ENCODE data around the gene RUNX1.
"Not testable (repeated sequence)": the region's sequence is repeated elsewhere in the genome, so short reads cannot be mapped to it uniquely, and the experiment has no call there.

RUNX1 gene

DNA sequence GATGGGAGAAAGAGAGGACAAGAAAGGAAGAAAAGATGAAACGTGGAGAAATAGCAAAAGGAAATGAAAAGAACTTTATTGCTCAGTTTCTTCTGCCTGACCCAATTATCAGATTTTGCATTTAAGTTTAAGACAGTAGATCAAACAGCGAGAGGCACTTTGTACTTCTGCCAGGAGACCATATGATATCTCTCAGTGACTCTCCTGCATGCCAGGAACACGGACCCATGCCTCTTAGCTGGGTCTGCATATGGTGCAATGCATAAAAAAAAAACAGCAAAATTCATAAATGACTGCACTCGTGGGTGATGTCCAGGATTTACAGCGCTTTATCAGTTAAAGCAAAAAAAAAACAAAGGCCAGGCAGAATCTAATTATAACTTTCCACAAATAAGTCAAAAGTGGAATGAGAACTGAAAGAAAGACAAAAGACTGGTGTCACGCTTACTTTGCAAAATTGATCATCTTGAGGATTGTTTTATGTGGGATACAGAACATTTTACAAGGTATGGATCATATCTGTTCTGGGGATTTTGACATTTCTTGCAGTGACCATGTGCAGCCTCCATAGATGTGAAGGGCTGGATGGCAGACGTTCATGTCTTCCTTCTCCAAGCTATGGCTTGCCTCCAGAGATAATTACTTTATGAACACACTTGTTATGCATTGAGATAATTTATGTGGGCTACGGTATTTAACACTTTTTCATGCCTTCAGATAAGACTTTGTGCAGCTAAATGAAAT is 79.5 kb downstream of the RUNX1 start:
- H3K27me3 ChIP-seq = no peaks in the 10 kb centered on the region
- H3K9me3 ChIP-seq = no peaks in the 10 kb centered on the region
- H3K36me3 ChIP-seq = peaks cover 95% of the 10 kb centered on the region
- no peak for TF ChIP-seq Cebpa-rat (IDR thresholded peaks at IDR 0.05)
- peaks cover 100% of the 10 kb centered on the region for H4K20me1 ChIP-seq
- H3K4me1 ChIP-seq = peaks cover 67% of the 10 kb centered on the region
- H3K4me3 ChIP-seq = no peak overlapping the region
- no peak overlapping the region for H3K9ac ChIP-seq
- no peak overlapping the region for H3K27ac ChIP-seq
- peak overlapping the region; percentile 8; the same call in 1 of the 2 replicates for H3K4me2 ChIP-seq

DNA sequence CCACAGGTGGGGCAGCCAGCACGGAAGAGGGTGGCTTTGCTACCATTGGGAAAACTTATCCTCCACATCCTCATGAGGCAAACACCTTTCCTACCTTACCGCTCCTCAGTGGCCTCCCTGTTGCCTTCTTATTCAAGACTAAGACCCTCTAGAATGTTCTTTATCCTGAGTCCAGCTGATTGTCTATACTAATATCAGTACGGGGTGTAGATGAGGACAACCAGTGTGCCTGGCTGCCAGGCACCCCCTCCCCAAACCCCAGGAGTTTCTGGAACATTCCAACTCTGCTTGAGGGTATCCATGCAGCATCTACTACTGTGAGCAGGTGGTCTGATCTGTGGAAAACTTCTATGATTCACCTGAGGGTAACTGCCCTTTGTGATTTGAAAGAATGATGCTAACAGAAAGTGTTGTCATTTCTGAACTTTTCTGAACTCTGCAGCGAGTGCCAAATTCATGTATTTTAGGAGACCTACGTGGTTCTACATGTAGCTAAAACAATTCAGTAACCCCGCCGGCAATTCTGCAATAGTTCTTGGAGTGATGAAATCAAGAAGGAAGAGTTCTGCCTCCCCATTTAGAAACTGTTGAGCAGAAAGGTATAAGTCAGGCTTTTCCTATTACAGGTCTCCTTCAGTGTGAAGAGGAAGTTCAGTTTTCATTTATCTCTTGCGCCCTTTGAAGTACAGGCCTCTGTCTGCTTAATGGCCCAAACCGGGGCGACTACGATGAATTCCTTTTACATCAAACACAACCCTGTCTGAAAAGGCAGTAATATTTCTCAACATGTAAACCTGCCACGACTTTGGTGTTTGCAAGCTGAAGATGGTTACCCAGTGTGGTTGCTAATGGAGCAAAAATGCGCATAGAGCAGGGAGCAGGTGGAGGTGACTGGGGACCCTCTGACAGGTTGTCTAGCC is 80.4 kb downstream of the RUNX1 start:
- Histone ChIP-seq H3K27me3 (no peaks in the 10 kb centered on the region), H3K9ac (no peak overlapping the region), H3K4me3 (no peak overlapping the region), H3K4me1 (peaks cover 65% of the 10 kb centered on the region), H3K9me3 (no peaks in the 10 kb centered on the region), H3K36me3 (peaks cover 95% of the 10 kb centered on the region), H3K4me2 (no peak overlapping the region), H3K27ac (no peak overlapping the region), H4K20me1 (peaks cover 100% of the 10 kb centered on the region)
- TF ChIP-seq Cebpa-rat (IDR thresholded peaks at IDR 0.05) = no peak

DNA sequence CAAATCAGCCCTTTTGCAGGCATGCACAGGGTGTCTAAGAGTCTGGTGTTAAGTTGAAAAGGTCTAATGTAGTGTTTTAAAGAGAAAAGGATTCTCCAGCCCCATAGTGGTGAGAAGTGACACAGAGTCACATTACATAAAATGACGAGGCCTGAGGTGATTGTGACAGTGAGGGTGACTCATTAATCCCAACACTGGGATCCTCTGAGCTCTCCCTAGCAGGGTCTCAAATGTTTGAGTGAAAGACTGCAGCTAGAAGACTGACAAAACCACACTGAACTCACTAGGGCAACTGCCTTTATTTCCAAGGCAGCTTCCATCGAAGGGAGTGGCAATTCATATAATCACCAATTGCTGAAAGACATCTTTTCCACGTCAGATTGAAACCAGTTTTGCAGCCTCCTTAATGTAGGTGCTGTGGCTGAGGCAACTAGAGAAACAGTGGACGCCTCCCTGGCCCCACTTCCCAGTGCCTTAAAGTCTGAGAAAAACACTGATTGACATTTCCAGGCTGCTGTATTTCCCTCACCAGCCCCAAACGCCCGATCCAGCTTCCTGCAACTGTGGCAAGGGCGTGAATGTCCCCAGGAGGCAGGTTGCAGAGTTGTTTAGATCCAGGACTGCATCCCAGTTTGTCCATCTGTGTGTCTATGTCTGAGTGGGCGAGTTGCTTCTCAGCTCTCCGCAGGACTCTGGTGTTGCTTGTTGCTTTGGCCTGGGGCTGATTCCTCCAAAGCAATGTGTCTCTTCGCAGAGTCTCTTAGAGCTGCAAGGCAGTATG is 81.4 kb downstream of the RUNX1 start:
- H3K9me3 ChIP-seq = no peaks in the 10 kb centered on the region
- H3K4me1 ChIP-seq = peaks cover 65% of the 10 kb centered on the region
- TF ChIP-seq Cebpa-rat (IDR thresholded peaks at IDR 0.05) = no peak
- H3K36me3 ChIP-seq = peaks cover 95% of the 10 kb centered on the region
- H3K9ac ChIP-seq = no peak overlapping the region
- peaks cover 100% of the 10 kb centered on the region for H4K20me1 ChIP-seq
- no peak overlapping the region for H3K4me2 ChIP-seq
- H3K27ac ChIP-seq = no peak overlapping the region
- no peak overlapping the region for H3K4me3 ChIP-seq
- no peaks in the 10 kb centered on the region for H3K27me3 ChIP-seq

DNA sequence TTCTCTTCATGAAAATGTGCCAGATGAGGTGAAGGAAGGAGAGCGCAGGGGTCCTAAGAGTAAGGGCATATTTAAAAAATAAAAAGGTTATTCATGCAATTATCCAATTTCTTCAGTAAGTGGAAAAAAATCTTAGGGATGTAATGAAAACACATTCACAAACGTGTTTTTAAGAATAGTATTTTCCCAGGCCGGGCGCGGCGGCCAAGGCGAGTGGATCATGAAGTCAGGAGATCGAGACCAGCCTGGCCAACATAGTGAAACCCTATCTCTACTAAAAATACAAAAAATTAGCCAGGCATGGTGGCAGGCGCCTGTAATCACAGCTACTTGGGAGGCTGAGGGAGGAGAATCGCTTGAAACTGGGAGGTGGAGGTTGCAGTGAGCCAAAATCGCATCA is 82.2 kb downstream of the RUNX1 start:
- H3K9me3 ChIP-seq, H3K4me3 ChIP-seq, H3K27ac ChIP-seq, H3K9ac ChIP-seq, H3K4me2 ChIP-seq, H3K27me3 ChIP-seq: not testable (repeated sequence)
- H3K36me3 ChIP-seq = peaks cover 97% of the 10 kb centered on the region
- H4K20me1 ChIP-seq = peaks cover 100% of the 10 kb centered on the region
- H3K4me1 ChIP-seq = peaks cover 63% of the 10 kb centered on the region

DNA sequence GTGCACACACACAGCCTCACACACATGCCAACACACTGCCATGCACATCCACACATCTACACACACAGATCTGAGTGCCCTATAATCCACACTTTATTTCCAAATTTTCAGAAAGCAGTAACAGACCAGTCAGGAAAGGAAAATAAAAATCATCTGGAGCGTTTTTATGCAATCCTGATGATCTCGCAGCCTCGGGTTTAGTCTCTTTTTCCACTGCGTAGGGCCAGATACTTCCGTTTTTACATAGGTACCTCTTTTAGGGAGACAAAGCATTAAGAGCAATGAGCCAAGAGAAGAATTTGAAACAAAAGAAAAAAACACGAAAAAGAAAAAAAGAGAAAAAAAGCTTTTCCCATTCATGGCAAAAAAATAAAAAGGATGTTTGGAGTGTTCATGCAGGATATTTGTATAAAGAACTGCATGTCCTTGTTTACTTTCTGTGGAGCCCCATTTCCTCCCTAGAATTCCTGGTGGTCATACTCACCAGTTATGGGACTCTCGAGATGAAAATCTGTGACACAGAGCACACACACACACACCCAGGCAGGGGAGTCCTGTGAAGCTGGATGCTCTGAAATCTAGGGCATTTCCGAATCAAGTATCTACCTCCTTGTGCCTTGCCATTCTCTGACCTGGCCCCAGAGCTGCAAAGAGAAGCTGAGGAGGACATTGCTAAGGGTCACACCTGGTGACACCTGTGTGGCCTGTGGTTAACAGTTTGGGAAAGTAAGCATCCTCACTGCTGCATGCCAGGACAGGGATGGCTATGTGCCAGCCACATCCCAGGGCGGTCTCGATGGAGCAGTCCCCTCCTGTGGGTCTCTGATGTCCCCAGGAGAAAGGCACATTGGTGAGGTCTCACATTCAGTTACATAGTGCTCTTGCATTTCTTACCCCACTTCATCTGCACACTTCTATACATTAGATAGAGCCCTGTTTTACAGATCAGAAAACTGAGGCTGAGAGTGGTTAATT is 83.6 kb downstream of the RUNX1 start:
- Histone ChIP-seq H3K4me2 (no peak overlapping the region), H3K9ac (no peak overlapping the region), H4K20me1 (peaks cover 100% of the 10 kb centered on the region), H3K4me1 (peaks cover 52% of the 10 kb centered on the region), H3K4me3 (no peak overlapping the region), H3K27me3 (no peaks in the 10 kb centered on the region), H3K27ac (no peak overlapping the region), H3K36me3 (peaks cover 100% of the 10 kb centered on the region), H3K9me3 (peaks cover 7% of the 10 kb centered on the region; the same call in 1 of the 2 replicates)
- no peak for TF ChIP-seq Cebpa-rat (IDR thresholded peaks at IDR 0.05)

DNA sequence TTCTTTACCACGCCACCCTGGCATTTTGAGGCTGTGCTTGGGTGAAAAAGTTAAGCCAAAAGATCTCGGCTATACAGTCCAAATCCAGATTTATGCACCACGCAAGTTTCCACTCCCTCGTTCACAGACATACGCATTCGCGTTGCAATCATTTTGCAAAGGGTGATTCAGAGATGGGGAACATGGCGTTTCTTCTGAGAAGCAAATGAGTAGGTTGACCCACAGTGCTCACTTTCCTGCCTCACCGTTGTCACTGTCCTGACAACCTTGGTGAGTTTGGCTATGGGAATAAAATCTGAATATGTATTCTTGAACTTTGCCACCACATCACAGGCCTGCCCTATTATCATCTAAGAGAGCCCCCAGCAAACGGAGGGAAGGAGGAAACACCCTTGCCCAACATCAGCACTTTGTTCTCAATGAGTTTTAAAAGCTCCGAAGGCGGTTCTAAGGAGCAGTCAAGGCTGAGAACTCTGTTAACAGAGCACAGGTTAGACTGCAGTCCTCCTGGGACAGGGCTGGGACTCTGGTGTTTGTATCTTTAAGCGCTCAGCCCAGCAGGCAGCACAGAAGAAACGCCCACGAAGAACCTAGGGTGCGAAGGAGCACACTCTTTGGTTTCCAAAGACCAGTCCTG is 86.4 kb downstream of the RUNX1 start:
- Histone ChIP-seq H3K9me3 (peaks cover 26% of the 10 kb centered on the region), H3K27me3 (no peaks in the 10 kb centered on the region), H3K36me3 (peaks cover 92% of the 10 kb centered on the region), H4K20me1 (peaks cover 93% of the 10 kb centered on the region), H3K4me3 (no peak overlapping the region), H3K4me1 (peaks cover 39% of the 10 kb centered on the region), H3K27ac (0 out of 2 replicates have a peak overlapping the region, but pooled peaks have one; percentile 1), H3K4me2 (no peak overlapping the region), H3K9ac (no peak overlapping the region)
- TF ChIP-seq Cebpa-rat (IDR thresholded peaks at IDR 0.05) = no peak

DNA sequence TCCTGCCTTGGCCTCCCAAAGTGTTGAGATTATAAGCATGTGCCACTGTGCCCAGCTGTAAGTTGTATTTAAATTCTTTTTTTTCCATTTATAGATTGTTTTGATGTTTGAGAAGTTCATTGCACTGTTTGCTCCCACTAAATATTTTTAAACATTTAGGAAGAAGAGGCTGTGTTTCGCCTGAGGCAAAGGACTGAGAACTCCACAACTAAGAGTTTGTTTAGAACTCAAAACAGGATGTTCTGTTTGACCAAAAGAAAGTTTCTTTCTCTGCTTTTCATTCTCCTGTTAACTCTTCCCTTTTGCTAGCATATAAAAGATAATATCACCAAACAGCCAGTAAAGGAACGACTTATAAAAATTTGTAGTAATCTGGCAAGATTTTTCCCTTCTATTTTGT is 87.0 kb downstream of the RUNX1 start:
- Histone ChIP-seq H3K36me3 (peaks cover 92% of the 10 kb centered on the region), H3K4me2 (no peak overlapping the region), H3K27ac (0 out of 2 replicates have a peak overlapping the region, but pooled peaks have one; percentile 1), H3K4me3 (no peak overlapping the region), H4K20me1 (peaks cover 93% of the 10 kb centered on the region), H3K4me1 (peaks cover 45% of the 10 kb centered on the region), H3K9ac (no peak overlapping the region), H3K9me3 (peaks cover 32% of the 10 kb centered on the region), H3K27me3 (no peaks in the 10 kb centered on the region)
- TF ChIP-seq Cebpa-rat (IDR thresholded peaks at IDR 0.05) = no peak

DNA sequence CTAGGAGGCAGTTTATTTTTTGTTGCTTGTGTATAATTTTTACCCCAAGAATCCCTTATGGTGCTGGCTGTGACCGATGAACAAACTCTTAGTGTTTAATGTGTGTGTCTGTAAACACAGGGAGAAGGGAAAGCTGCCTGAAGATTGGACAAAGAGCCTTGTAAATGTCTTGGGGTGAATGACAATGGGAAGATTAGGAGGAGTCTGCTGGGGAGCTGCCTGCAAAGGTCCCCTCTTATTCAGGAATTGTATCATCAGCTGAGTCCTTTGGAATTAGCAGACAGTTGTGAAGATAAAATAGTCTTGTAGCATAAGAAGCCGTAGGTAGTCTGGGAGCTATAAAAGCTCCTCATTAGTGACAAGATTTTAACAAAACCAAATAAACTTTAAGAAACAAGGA is 88.4 kb downstream of the RUNX1 start:
- peaks cover 93% of the 10 kb centered on the region for H4K20me1 ChIP-seq
- TF ChIP-seq Cebpa-rat (IDR thresholded peaks at IDR 0.05) = no peak
- no peak overlapping the region for H3K27ac ChIP-seq

More for the DNA sequence above, 88.4 kb downstream of the RUNX1 start:
- Histone ChIP-seq H3K9ac (no peak overlapping the region), H3K27me3 (no peaks in the 10 kb centered on the region), H3K9me3 (peaks cover 43% of the 10 kb centered on the region), H3K4me1 (peaks cover 49% of the 10 kb centered on the region), H3K4me2 (no peak overlapping the region), H3K4me3 (no peak overlapping the region), H3K36me3 (peaks cover 92% of the 10 kb centered on the region)

Measured in BLaER1 (cell line).